Trophoblast cell (in vitro differentiated cells and primary cell): Measurements from ENCODE around the gene ZDHHC20.

Source experiments
- DNase-seq, 2 donors: peaks; one replicate each; pipeline ENCODE4 v3.0.0-alpha.2; 2016
- H2AFZ ChIP-seq: 2 replicates; pipeline ENCODE4 v1.6.1; 2013; ENCODE audit warnings: low read length, moderate library complexity, mild to moderate bottlenecking; ENCODE audit not compliant: insufficient read depth, poor library complexity
- H2AK5ac ChIP-seq: 2 replicates; pipeline ENCODE4 v1.6.1; 2013; ENCODE audit warnings: mild to moderate bottlenecking, low read length
- H2BK120ac ChIP-seq: 2 replicates; pipeline ENCODE4 v1.6.1; 2013; ENCODE audit warnings: low read length, mild to moderate bottlenecking, moderate library complexity; ENCODE audit not compliant: insufficient read depth, poor library complexity
- H2BK12ac ChIP-seq: 2 replicates; pipeline ENCODE4 v1.6.1; 2013; ENCODE audit warnings: mild to moderate bottlenecking, low read length, moderate library complexity
- H2BK5ac ChIP-seq: 2 replicates; pipeline ENCODE4 v1.6.1; 2013; ENCODE audit warnings: low read length, low read depth, moderate library complexity, mild to moderate bottlenecking; ENCODE audit not compliant: poor library complexity
- H3K14ac ChIP-seq: 2 replicates; pipeline ENCODE4 v1.6.1; 2013; ENCODE audit warnings: mild to moderate bottlenecking, low read length
- H3K18ac ChIP-seq: 2 replicates; pipeline ENCODE4 v1.6.1; 2013; ENCODE audit warnings: mild to moderate bottlenecking, low read length
- H3K23ac ChIP-seq: 2 replicates; pipeline ENCODE4 v1.6.1; 2013; ENCODE audit warnings: low read length
- H3K27ac ChIP-seq: 2 replicates; pipeline ENCODE4 v1.5.1; 2013; ENCODE audit warnings: low read depth, mild to moderate bottlenecking, inconsistent platforms, low read length, moderate library complexity
- H3K27me3 ChIP-seq: 2 replicates; pipeline ENCODE4 v1.6.1; 2013; ENCODE audit warnings: inconsistent platforms, mild to moderate bottlenecking, low read length, moderate library complexity; ENCODE audit not compliant: insufficient read depth
- H3K36me3 ChIP-seq, 2 experiments: 1 replicate in 1 of 2; 2 replicates in 1 of 2; pipeline ENCODE4 v1.6.1; 2013; ENCODE audit warnings: low read length in 2 of 2, mild to moderate bottlenecking in 2 of 2, moderate library complexity in 1 of 2; ENCODE audit not compliant: insufficient read depth in 2 of 2, control insufficient read depth in 1 of 2
- H3K4ac ChIP-seq: 2 replicates; pipeline ENCODE4 v1.6.1; 2013; ENCODE audit warnings: low read depth, mild to moderate bottlenecking, low read length, moderate library complexity
- H3K4me1 ChIP-seq, 2 experiments: 1 replicate in 1 of 2; 2 replicates in 1 of 2; pipeline ENCODE4 v1.6.1; 2013; ENCODE audit warnings: low read length in 2 of 2, mild to moderate bottlenecking in 2 of 2, moderate library complexity in 1 of 2; ENCODE audit not compliant: insufficient read depth in 2 of 2, control insufficient read depth in 1 of 2
- H3K4me2 ChIP-seq: 2 replicates; pipeline ENCODE4 v1.6.1; 2013; ENCODE audit warnings: inconsistent platforms, mild to moderate bottlenecking, low read length, moderate library complexity
- H3K4me3 ChIP-seq: 2 replicates; pipeline ENCODE4 v1.5.1; 2013; ENCODE audit warnings: mild to moderate bottlenecking, low read depth, low read length, inconsistent platforms
- H3K79me1 ChIP-seq: one replicate; pipeline ENCODE4 v1.6.1; 2013; ENCODE audit warnings: low read length
- H3K79me2 ChIP-seq: 2 replicates; pipeline ENCODE4 v1.6.1; 2013; ENCODE audit warnings: low read length, mild to moderate bottlenecking; ENCODE audit not compliant: control insufficient read depth, insufficient read depth, poor library complexity
- H3K9ac ChIP-seq: 2 replicates; pipeline ENCODE4 v1.6.1; 2013; ENCODE audit warnings: mild to moderate bottlenecking, low read length
- H3K9me3 ChIP-seq: 2 replicates; pipeline ENCODE4 v1.6.1; 2013; ENCODE audit warnings: low read depth, mild to moderate bottlenecking, control low read depth, inconsistent platforms, low read length; ENCODE audit not compliant: insufficient read depth
- H4K12ac ChIP-seq: 2 replicates; pipeline ENCODE4 v1.6.1; 2013; ENCODE audit warnings: low read depth, mild to moderate bottlenecking, low read length, moderate library complexity
- H4K8ac ChIP-seq: 2 replicates; pipeline ENCODE4 v1.6.1; 2013; ENCODE audit warnings: low read depth, mild to moderate bottlenecking, low read length, moderate library complexity
- H4K91ac ChIP-seq: one replicate; pipeline ENCODE4 v1.6.1; 2013; ENCODE audit warnings: low read depth, mild to moderate bottlenecking, low read length, moderate library complexity
- WGBS: extraction: QIAGEN DNeasy Blood & Tissue Kit; methylation state at CpG from one replicate; pipeline ENCODE4 v1.1.7; 2013; ENCODE audit warnings: missing lambda C conversion rate; ENCODE audit not compliant: insufficient read length, insufficient coverage; ENCODE audit errors: extremely low coverage; 5-methylcytosine and 5-hydroxymethylcytosine counted together

Gene ZDHHC20

GRCh38 chr13:21338639-21339278, 120.3 kb downstream of the ZDHHC20 start:
- no peak overlapping the region for H2BK120ac ChIP-seq
- H3K23ac ChIP-seq: no peak overlapping the region
- H3K79me2 ChIP-seq: no peaks in the 10 kb centered on the region
- no peak overlapping the region for H2BK5ac ChIP-seq
- H3K4ac ChIP-seq: no peak overlapping the region
- no peaks in the 10 kb centered on the region for H3K79me1 ChIP-seq
- H2AK5ac ChIP-seq: peak overlapping the region; percentile 2
- DNase-seq: peak; percentile 77 to 87
- H3K27me3 ChIP-seq: no peaks in the 10 kb centered on the region
- no peak overlapping the region for H3K9ac ChIP-seq
- H3K4me2 ChIP-seq: no peak overlapping the region
- no peak overlapping the region for H4K8ac ChIP-seq
- no peak overlapping the region for H3K18ac ChIP-seq
- no peak overlapping the region for H2AFZ ChIP-seq
- no peak overlapping the region for H4K91ac ChIP-seq
- peaks cover 7 to 10% of the 10 kb centered on the region in 2 experiments for H3K4me1 ChIP-seq
- WGBS: no CpG with 5 or more reads among the region's 4 CpGs
- H2BK12ac ChIP-seq: peak overlapping the region; percentile 11
- peaks cover 5% of the 10 kb centered on the region for H3K9me3 ChIP-seq
- H3K14ac ChIP-seq: no peak overlapping the region
- no peak overlapping the region for H4K12ac ChIP-seq
- H3K27ac ChIP-seq: no peak overlapping the region
- H3K36me3 ChIP-seq: no peaks in the 10 kb centered on the region
- no peak overlapping the region for H3K4me3 ChIP-seq

GRCh38 chr13:21338156-21338555, 120.9 kb downstream of the ZDHHC20 start:
- H3K27me3 ChIP-seq: no peaks in the 10 kb centered on the region
- H3K4me3 ChIP-seq: no peak overlapping the region
- H4K8ac ChIP-seq: no peak overlapping the region
- no peak overlapping the region for H3K4ac ChIP-seq
- no peak overlapping the region for H3K27ac ChIP-seq
- no peak overlapping the region for H2AK5ac ChIP-seq
- no peaks in the 10 kb centered on the region for H3K79me2 ChIP-seq
- H3K79me1 ChIP-seq: no peaks in the 10 kb centered on the region
- no peak overlapping the region for H3K23ac ChIP-seq
- peak; percentile 48 to 80 for DNase-seq
- H2BK120ac ChIP-seq: no peak overlapping the region
- H3K9ac ChIP-seq: no peak overlapping the region
- no peak overlapping the region for H3K18ac ChIP-seq
- H4K12ac ChIP-seq: no peak overlapping the region
- peaks cover 7 to 10% of the 10 kb centered on the region in 2 experiments for H3K4me1 ChIP-seq
- H2AFZ ChIP-seq: no peak overlapping the region
- H3K9me3 ChIP-seq: peaks cover 5% of the 10 kb centered on the region
- H3K36me3 ChIP-seq: no peaks in the 10 kb centered on the region
- no peak overlapping the region for H3K4me2 ChIP-seq
- no CpG with 5 or more reads among the region's 6 CpGs for WGBS
- H4K91ac ChIP-seq: no peak overlapping the region
- H2BK5ac ChIP-seq: no peak overlapping the region
- H3K14ac ChIP-seq: no peak overlapping the region
- no peak overlapping the region for H2BK12ac ChIP-seq

- WGBS: no CpG with 5 or more reads among the region's 10 CpGs
- Histone ChIP-seq H3K79me2 (no peaks in the 10 kb centered on the region), H3K4me3 (no peak overlapping the region), H3K27ac (no peak overlapping the region), H3K14ac (no peak overlapping the region), H3K4me2 (no peak overlapping the region), H3K18ac (no peak overlapping the region), H2BK120ac (no peak overlapping the region), H3K4me1 (peaks cover 7 to 10% of the 10 kb centered on the region in 2 experiments), H4K12ac (no peak overlapping the region), H3K9ac (no peak overlapping the region), H2AK5ac (no peak overlapping the region), H3K9me3 (peaks cover 5% of the 10 kb centered on the region), H2BK12ac (no peak overlapping the region), H4K91ac (no peak overlapping the region), H2BK5ac (no peak overlapping the region), H4K8ac (no peak overlapping the region), H3K36me3 (no peaks in the 10 kb centered on the region), H3K4ac (no peak overlapping the region), H3K79me1 (no peaks in the 10 kb centered on the region), H3K23ac (no peak overlapping the region), H3K27me3 (no peaks in the 10 kb centered on the region), H2AFZ (no peak overlapping the region)
- no peak for DNase-seq
These were observed 122.3 kb downstream of the ZDHHC20 start for GRCh38 chr13:21336609-21337349.

GRCh38 chr13:21333186-21333585, 125.9 kb downstream of the ZDHHC20 start:
- Histone ChIP-seq H4K12ac (no peak overlapping the region), H3K4me2 (no peak overlapping the region), H2BK5ac (no peak overlapping the region), H3K36me3 (no peaks in the 10 kb centered on the region), H3K79me2 (no peaks in the 10 kb centered on the region), H2BK12ac (no peak overlapping the region), H3K14ac (no peak overlapping the region), H4K8ac (no peak overlapping the region), H4K91ac (no peak overlapping the region), H3K4me1 (peaks cover 0 to under 1% of the 10 kb centered on the region in 2 experiments), H3K27me3 (no peaks in the 10 kb centered on the region), H3K27ac (no peak overlapping the region), H3K4ac (no peak overlapping the region), H2BK120ac (no peak overlapping the region), H3K9ac (no peak overlapping the region), H3K9me3 (peaks cover 2% of the 10 kb centered on the region), H2AK5ac (no peak overlapping the region), H3K4me3 (no peak overlapping the region), H3K18ac (no peak overlapping the region), H2AFZ (no peak overlapping the region), H3K79me1 (no peaks in the 10 kb centered on the region), H3K23ac (no peak overlapping the region)
- WGBS: no CpG with 5 or more reads among the region's 2 CpGs
- DNase-seq: no peak
